Neural progenitor cell (in vitro differentiated cells): Measurements from ENCODE around the gene CCDC59. TPM values are rescaled to one million over a fixed set of nuclear protein-coding genes. Genes with fewer than 3 reads are reported as not detected.

ENCODE experiments used
- DNase-seq: peaks from one replicate; pipeline ENCODE4 v3.0.0-alpha.2; 2016; ENCODE audit warnings: low spot score
- H2AFZ ChIP-seq: fragments of 200-600 bp; sonication (generic); replicated peaks from 2 replicates; pipeline ENCODE4 v1.6.1; 2016; ENCODE audit warnings: antibody characterized with exemption
- H3F3A ChIP-seq: fragments of 200-600 bp; sonication (generic); 2 replicates; pipeline ENCODE4 v1.6.1; 2016; ENCODE audit warnings: antibody characterized with exemption, low read depth
- H3K27ac ChIP-seq: fragments of 200-600 bp; sonication (generic); 2 replicates; pipeline ENCODE4 v1.5.1; 2016; ENCODE audit warnings: mild to moderate bottlenecking
- H3K27me3 ChIP-seq: fragments of 200-600 bp; sonication (generic); 2 replicates; pipeline ENCODE4 v1.6.1; 2016; ENCODE audit warnings: mild to moderate bottlenecking, moderate library complexity
- H3K36me3 ChIP-seq: fragments of 200-600 bp; sonication (generic); 2 replicates; pipeline ENCODE4 v1.5.1; 2016
- H3K4me1 ChIP-seq: fragments of 200-600 bp; sonication (generic); 2 replicates; pipeline ENCODE4 v1.6.1; 2016; ENCODE audit warnings: mixed run types
- H3K4me2 ChIP-seq: fragments of 200-600 bp; sonication (generic); 2 replicates; pipeline ENCODE4 v1.6.1; 2016
- H3K4me3 ChIP-seq: fragments of 200-600 bp; sonication (generic); 2 replicates; pipeline ENCODE4 v1.5.1; 2016
- H3K79me2 ChIP-seq: fragments of 200-600 bp; sonication (generic); 2 replicates; pipeline ENCODE4 v1.6.1; 2016; ENCODE audit warnings: low read depth
- H3K9ac ChIP-seq: fragments of 200-600 bp; sonication (generic); 2 replicates; pipeline ENCODE4 v1.6.1; 2016
- H3K9me3 ChIP-seq: fragments of 200-600 bp; sonication (generic); 2 replicates; pipeline ENCODE4 v1.5.1; 2016; ENCODE audit warnings: low read depth
- H4K20me1 ChIP-seq: fragments of 200-600 bp; sonication (generic); 2 replicates; pipeline ENCODE4 v1.6.1; 2016; ENCODE audit warnings: low read depth
- H3K27ac Mint-ChIP-seq: 3 replicates; pipeline ENCODE4 v1.8.0; 2021; ENCODE audit warnings: mixed read lengths
- H3K27me3 Mint-ChIP-seq: 2 replicates; pipeline ENCODE4 v1.8.0; 2022; ENCODE audit warnings: low read depth, mild to moderate bottlenecking, inconsistent platforms, moderate library complexity, mixed read lengths; ENCODE audit not compliant: insufficient read depth
- H3K36me3 Mint-ChIP-seq: 3 replicates; pipeline ENCODE4 v1.8.0; 2021; ENCODE audit warnings: mixed read lengths
- H3K4me1 Mint-ChIP-seq: 3 replicates; pipeline ENCODE4 v1.8.0; 2021; ENCODE audit warnings: mixed read lengths
- H3K4me3 Mint-ChIP-seq: 3 replicates; pipeline ENCODE4 v1.8.0; 2021; ENCODE audit warnings: mild to moderate bottlenecking, moderate library complexity, mixed read lengths
- H3K9me3 Mint-ChIP-seq: 3 replicates; pipeline ENCODE4 v1.8.0; 2020; ENCODE audit warnings: mixed read lengths
- EZH2 ChIP-seq: fragments of 200-600 bp; sonication (generic); IDR thresholded peaks from 2 replicates; pipeline ENCODE4 v1.6.1; 2017; ENCODE audit warnings: antibody characterized with exemption, mild to moderate bottlenecking, moderate library complexity
- EZH2phosphoT487 ChIP-seq: fragments of 200-600 bp; sonication (generic); IDR thresholded peaks from 2 replicates; pipeline ENCODE4 v1.6.1; 2017; ENCODE audit warnings: antibody characterized with exemption
- total RNA-seq: library from RNA; depleted of rRNA; stranded (reverse); fragments of >200 nt; gene quantifications from 2 replicates; pipeline ENCODE4 v1.2.3, GENCODE V29; 2015; ENCODE audit warnings: low replicate concordance
- TF ChIP-seq, protein P1 (sequence below): fragments of 200-600 bp; sonication (generic); IDR thresholded peaks from 2 replicates; pipeline ENCODE4 v1.5.1; 2017; ENCODE audit warnings: antibody characterized with exemption, mild to moderate bottlenecking

Gene CCDC59
- total RNA-seq, 1 donor from 2014 or later: 75.2 TPM

DNA sequence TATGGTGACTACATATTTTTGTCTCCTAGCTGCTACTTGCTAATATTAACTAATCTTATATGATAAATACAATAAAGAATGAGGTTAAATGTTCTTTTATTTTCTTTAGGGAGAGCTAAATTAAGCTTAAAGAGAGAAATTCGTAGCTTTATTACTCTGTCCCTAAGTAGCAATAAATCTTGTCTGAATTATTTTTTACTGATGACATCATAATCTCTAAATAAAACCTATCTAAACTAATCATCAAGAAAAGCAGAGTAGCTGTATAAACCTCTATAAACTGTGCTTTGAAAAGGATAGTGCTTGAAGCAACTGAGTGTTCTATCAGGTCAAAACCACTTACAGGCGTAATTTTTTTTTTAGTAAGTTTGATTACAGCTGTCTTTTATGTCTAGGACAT lies 42.6 kb upstream of the CCDC59 start:
- H3K4me1 ChIP-seq: no peaks in the 10 kb centered on the region
- no peaks in the 10 kb centered on the region for H3K27me3 Mint-ChIP-seq
- no peak overlapping the region for H3K4me3 ChIP-seq
- H3K79me2 ChIP-seq: no peaks in the 10 kb centered on the region
- no peaks in the 10 kb centered on the region for H3F3A ChIP-seq
- H3K9me3 ChIP-seq: no peaks in the 10 kb centered on the region
- H3K36me3 Mint-ChIP-seq: no peaks in the 10 kb centered on the region
- no peaks in the 10 kb centered on the region for H3K4me1 Mint-ChIP-seq
- H3K27me3 ChIP-seq: no peaks in the 10 kb centered on the region
- no peak overlapping the region for H3K27ac ChIP-seq
- no peak overlapping the region for H3K9ac ChIP-seq
- H3K9me3 Mint-ChIP-seq: no peaks in the 10 kb centered on the region
- H3K36me3 ChIP-seq: no peaks in the 10 kb centered on the region
- DNase-seq: no peak
- H2AFZ ChIP-seq: no peak overlapping the region
- TF ChIP-seq EZH2: no peak
- no peak overlapping the region for H3K27ac Mint-ChIP-seq
- no peak overlapping the region for H3K4me2 ChIP-seq
- H3K4me3 Mint-ChIP-seq: no peak overlapping the region
- H4K20me1 ChIP-seq: no peaks in the 10 kb centered on the region

DNA sequence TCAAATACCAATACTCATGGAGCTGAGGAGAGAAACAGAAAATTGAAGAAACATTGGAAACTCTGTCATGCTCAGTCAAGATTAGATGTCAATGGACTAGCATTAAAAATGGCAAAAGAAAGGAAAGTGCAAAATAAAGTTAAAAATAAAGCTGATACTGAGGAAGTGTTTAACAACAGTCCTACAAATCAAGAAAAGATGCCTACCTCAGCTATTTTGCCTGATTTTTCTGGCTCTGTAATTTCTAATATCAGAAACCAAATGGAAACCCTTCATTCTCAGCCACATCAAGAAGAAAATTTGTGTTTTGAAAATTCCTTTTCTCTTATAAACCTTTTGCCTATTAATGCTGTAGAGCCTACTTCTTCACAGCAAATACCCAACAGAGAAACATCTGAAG lies 40.7 kb upstream of the CCDC59 start:
- Histone ChIP-seq H4K20me1 (no peaks in the 10 kb centered on the region), H3K4me1 (no peaks in the 10 kb centered on the region), H3K9me3 (no peaks in the 10 kb centered on the region), H2AFZ (no peak overlapping the region), H3K79me2 (no peaks in the 10 kb centered on the region), H3K4me3 (no peak overlapping the region), H3K27me3 (no peaks in the 10 kb centered on the region), H3K9ac (no peak overlapping the region), H3F3A (no peaks in the 10 kb centered on the region), H3K27ac (no peak overlapping the region), H3K36me3 (no peaks in the 10 kb centered on the region), H3K4me2 (no peak overlapping the region)
- no peaks in the 10 kb centered on the region for H3K4me1 Mint-ChIP-seq
- H3K36me3 Mint-ChIP-seq: no peaks in the 10 kb centered on the region
- DNase-seq: no peak
- no peaks in the 10 kb centered on the region for H3K27me3 Mint-ChIP-seq
- TF ChIP-seq EZH2phosphoT487 (no peak), EZH2 (no peak)
- TF ChIP-seq, protein P1, sequence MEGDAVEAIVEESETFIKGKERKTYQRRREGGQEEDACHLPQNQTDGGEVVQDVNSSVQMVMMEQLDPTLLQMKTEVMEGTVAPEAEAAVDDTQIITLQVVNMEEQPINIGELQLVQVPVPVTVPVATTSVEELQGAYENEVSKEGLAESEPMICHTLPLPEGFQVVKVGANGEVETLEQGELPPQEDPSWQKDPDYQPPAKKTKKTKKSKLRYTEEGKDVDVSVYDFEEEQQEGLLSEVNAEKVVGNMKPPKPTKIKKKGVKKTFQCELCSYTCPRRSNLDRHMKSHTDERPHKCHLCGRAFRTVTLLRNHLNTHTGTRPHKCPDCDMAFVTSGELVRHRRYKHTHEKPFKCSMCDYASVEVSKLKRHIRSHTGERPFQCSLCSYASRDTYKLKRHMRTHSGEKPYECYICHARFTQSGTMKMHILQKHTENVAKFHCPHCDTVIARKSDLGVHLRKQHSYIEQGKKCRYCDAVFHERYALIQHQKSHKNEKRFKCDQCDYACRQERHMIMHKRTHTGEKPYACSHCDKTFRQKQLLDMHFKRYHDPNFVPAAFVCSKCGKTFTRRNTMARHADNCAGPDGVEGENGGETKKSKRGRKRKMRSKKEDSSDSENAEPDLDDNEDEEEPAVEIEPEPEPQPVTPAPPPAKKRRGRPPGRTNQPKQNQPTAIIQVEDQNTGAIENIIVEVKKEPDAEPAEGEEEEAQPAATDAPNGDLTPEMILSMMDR: no peak
- no peaks in the 10 kb centered on the region for H3K9me3 Mint-ChIP-seq
- H3K4me3 Mint-ChIP-seq: no peak overlapping the region
- H3K27ac Mint-ChIP-seq: no peak overlapping the region

DNA sequence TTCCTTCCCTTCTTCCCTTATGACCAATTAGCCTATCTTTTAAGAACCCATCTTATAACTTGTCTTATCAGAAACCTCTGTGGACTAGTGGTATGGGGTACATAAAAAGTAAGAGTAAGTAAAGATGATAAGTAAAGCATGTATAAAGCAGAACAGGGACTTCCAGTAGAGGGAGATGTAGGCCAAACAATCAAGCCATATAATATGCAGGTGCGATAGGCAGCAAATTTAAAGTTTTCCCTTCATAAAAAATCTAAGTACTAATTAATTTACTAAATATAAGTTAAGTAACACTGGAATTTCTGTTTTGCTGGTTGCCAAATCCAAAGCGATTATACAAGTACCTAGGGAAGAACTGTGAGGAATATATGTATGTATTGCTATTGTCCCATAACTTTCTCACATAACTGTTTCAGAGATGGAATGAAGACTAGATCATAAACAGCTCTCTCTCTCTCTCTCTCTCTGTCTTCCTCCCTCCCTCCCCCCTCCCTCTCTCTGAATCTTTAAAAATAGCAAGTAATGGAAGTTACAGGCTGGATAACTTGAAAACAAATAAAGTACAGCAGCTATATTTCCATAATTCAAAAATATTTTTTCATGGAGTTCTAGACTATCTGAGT lies 25.9 kb upstream of the CCDC59 start:
- no peaks in the 10 kb centered on the region for H3K9me3 Mint-ChIP-seq
- Histone ChIP-seq H3K4me2 (no peak overlapping the region), H4K20me1 (no peaks in the 10 kb centered on the region), H2AFZ (no peak overlapping the region), H3K4me1 (no peaks in the 10 kb centered on the region), H3K79me2 (no peaks in the 10 kb centered on the region), H3K4me3 (no peak overlapping the region), H3K27ac (no peak overlapping the region), H3K27me3 (no peaks in the 10 kb centered on the region), H3K9ac (no peak overlapping the region), H3K36me3 (no peaks in the 10 kb centered on the region), H3K9me3 (no peaks in the 10 kb centered on the region), H3F3A (no peaks in the 10 kb centered on the region)
- no peak for DNase-seq
- no peak overlapping the region for H3K4me3 Mint-ChIP-seq
- TF ChIP-seq, protein P1: peak; percentile 60
- no peak for TF ChIP-seq EZH2phosphoT487
- no peaks in the 10 kb centered on the region for H3K27me3 Mint-ChIP-seq
- H3K4me1 Mint-ChIP-seq: no peaks in the 10 kb centered on the region
- no peak overlapping the region for H3K27ac Mint-ChIP-seq
- no peaks in the 10 kb centered on the region for H3K36me3 Mint-ChIP-seq

DNA sequence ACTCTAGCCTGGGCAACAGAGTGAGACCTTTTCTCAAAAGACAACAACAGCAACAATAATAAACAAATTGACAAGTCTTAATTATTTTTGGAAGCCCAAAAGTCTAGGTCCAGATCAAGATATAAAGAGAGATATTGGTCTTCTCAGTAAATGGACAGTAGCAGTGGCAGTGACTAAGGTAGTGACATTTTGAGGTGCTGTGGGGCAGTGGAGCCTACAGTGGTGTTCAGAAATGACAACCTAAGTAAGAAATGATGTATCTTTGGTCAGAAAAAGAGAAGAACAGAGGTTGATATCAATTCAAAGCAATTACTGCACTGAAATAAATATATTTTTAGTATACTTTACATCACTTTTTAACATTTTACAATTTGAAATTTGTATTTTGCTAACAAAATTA lies 20.8 kb upstream of the CCDC59 start:
- TF ChIP-seq EZH2: no peak
- TF ChIP-seq, protein P1: no peak
- no peak for TF ChIP-seq EZH2phosphoT487
- peaks cover 3% of the 10 kb centered on the region for H3K36me3 Mint-ChIP-seq

More for the DNA sequence above, 20.8 kb upstream of the CCDC59 start:
- Histone ChIP-seq H3F3A (no peaks in the 10 kb centered on the region), H3K9ac (no peak overlapping the region), H3K79me2 (no peaks in the 10 kb centered on the region), H3K36me3 (no peaks in the 10 kb centered on the region), H3K4me3 (no peak overlapping the region), H2AFZ (no peak overlapping the region), H3K4me1 (no peaks in the 10 kb centered on the region), H4K20me1 (no peaks in the 10 kb centered on the region), H3K27me3 (no peaks in the 10 kb centered on the region), H3K27ac (no peak overlapping the region), H3K4me2 (no peak overlapping the region), H3K9me3 (peaks cover 5% of the 10 kb centered on the region)
- Mint-ChIP-seq H3K9me3 (peaks cover under 1% of the 10 kb centered on the region), H3K27ac (no peak overlapping the region), H3K4me1 (no peaks in the 10 kb centered on the region), H3K27me3 (no peaks in the 10 kb centered on the region), H3K4me3 (no peak overlapping the region)
- no peak for DNase-seq
